ENCODE results near the gene CAPN9.
"Not testable (repeated sequence)": the region's sequence is repeated elsewhere in the genome, so short reads cannot be mapped to it uniquely, and the experiment has no call there.

The CAPN9 gene

GRCh38 chr1:230747127-230747730 is at the start of gene CAPN9:
Gene CAPN9, plus strand, starts transcription at chr1:230747388. Its CDS starts 109 bp downstream, at chr1:230747497.
- H3K4me3 ChIP-seq (ENCODE audit: low read depth, low read length) = no peak within 1 kb of the TSS
- TF ChIP-seq CTCF (IDR thresholded peaks at IDR 0.05; ENCODE audit: insufficient read depth, low read depth, low read length, missing control alignments) = no peak
- DNase-seq (ENCODE audit: low read depth) = no peak

GRCh38 chr1:230698130-230698529 is 49.1 kb upstream of the CAPN9 start:
- H3K4me3 ChIP-seq (ENCODE audit: low read depth, low read length) = no peak overlapping the region
- no peak for TF ChIP-seq CTCF (IDR thresholded peaks at IDR 0.05; ENCODE audit: insufficient read depth, low read depth, low read length, missing control alignments)
- DNase-seq (ENCODE audit: low read depth) = no peak

- H3K4me3 ChIP-seq (ENCODE audit: low read depth, low read length); DNase-seq (ENCODE audit: low read depth): not testable (repeated sequence)
Measured at GRCh38 chr1:230698964-230699363, 48.2 kb upstream of the CAPN9 start.

GRCh38 chr1:230699716-230700115 is 47.5 kb upstream of the CAPN9 start:
- no peak overlapping the region for H3K4me3 ChIP-seq (ENCODE audit: low read depth, low read length)
- no peak for DNase-seq (ENCODE audit: low read depth)
- no peak for TF ChIP-seq CTCF (IDR thresholded peaks at IDR 0.05; ENCODE audit: insufficient read depth, low read depth, low read length, missing control alignments)

GRCh38 chr1:230700132-230700531 is 47.1 kb upstream of the CAPN9 start:
- TF ChIP-seq CTCF (IDR thresholded peaks at IDR 0.05; ENCODE audit: insufficient read depth, low read depth, low read length, missing control alignments) = no peak
- DNase-seq (ENCODE audit: low read depth) = no peak
- no peak overlapping the region for H3K4me3 ChIP-seq (ENCODE audit: low read depth, low read length)

GRCh38 chr1:230701434-230701833 is 45.8 kb upstream of the CAPN9 start:
- no peak for TF ChIP-seq CTCF (IDR thresholded peaks at IDR 0.05; ENCODE audit: insufficient read depth, low read depth, low read length, missing control alignments)
- H3K4me3 ChIP-seq (ENCODE audit: low read depth, low read length) = no peak overlapping the region
- DNase-seq (ENCODE audit: low read depth) = no peak

- DNase-seq (ENCODE audit: low read depth) = no peak
- no peak overlapping the region for H3K4me3 ChIP-seq (ENCODE audit: low read depth, low read length)
- no peak for TF ChIP-seq CTCF (IDR thresholded peaks at IDR 0.05; ENCODE audit: insufficient read depth, low read depth, low read length, missing control alignments)
Measured at GRCh38 chr1:230701895-230702768, 45.1 kb upstream of the CAPN9 start.

Measured in GM12865 (cell line).